Subcutaneous abdominal adipose tissue (tissue), 5 donors: ENCODE data around the gene TBCD.
"Not testable (repeated sequence)": the region's sequence is repeated elsewhere in the genome, so short reads cannot be mapped to it uniquely, and the experiment has no call there.

Experiments
- H3K27ac ChIP-seq: one replicate; pipeline ENCODE4 v1.7.0; 2013; ENCODE audit warnings: low read depth, mild to moderate bottlenecking, inconsistent platforms, low read length, moderate library complexity
- H3K27me3 ChIP-seq, 5 donors: one replicate each; pipeline ENCODE4 v1.7.0; 2013; ENCODE audit warnings: low read length in 5 of 5, inconsistent platforms in 1 of 5; ENCODE audit not compliant: control insufficient read depth in 5 of 5, insufficient read depth in 4 of 5
- H3K36me3 ChIP-seq, 5 donors: one replicate each; pipeline ENCODE4 v1.7.0; 2013; ENCODE audit warnings: low read length in 5 of 5; ENCODE audit not compliant: control insufficient read depth in 5 of 5, insufficient read depth in 5 of 5
- H3K4me1 ChIP-seq, 5 donors: one replicate each; pipeline ENCODE4 v1.7.0; 2013; ENCODE audit warnings: low read length in 5 of 5, mild to moderate bottlenecking in 3 of 5, moderate library complexity in 1 of 5; ENCODE audit not compliant: control insufficient read depth in 5 of 5, insufficient read depth in 5 of 5
- H3K4me3 ChIP-seq, 5 donors: one replicate each; pipeline ENCODE4 v1.7.0; 2013; ENCODE audit warnings: low read length in 5 of 5, low read depth in 1 of 5
- H3K9ac ChIP-seq, 5 donors: one replicate each; pipeline ENCODE4 v1.7.0; 2013; ENCODE audit warnings: low read length in 5 of 5, mild to moderate bottlenecking in 4 of 5, moderate library complexity in 3 of 5
- H3K9me3 ChIP-seq, 5 donors: one replicate each; pipeline ENCODE4 v1.7.0; 2013; ENCODE audit warnings: low read length in 5 of 5; ENCODE audit not compliant: control insufficient read depth in 5 of 5
- donor health status: healthy.
- donor health status: healthy.
- donor health status: healthy.
- donor health status: healthy.
- donor health status: healthy.

TBCD gene

GRCh38 chr17:82962163-82962720 is 210.4 kb downstream of the TBCD start:
- H3K4me3 ChIP-seq: no peak overlapping the region
- H3K27me3 ChIP-seq: no peaks in the 10 kb centered on the region
- H3K9me3 ChIP-seq: peaks cover 0 to 4% (median 0%) of the 10 kb centered on the region in 5 donors
- peaks cover 0 to 14% (median 9%) of the 10 kb centered on the region in 5 donors for H3K4me1 ChIP-seq
- H3K27ac ChIP-seq: no peak overlapping the region
- H3K9ac ChIP-seq: no peak overlapping the region
- H3K36me3 ChIP-seq: peaks cover 0 to 9% (median 5%) of the 10 kb centered on the region in 5 donors

- Histone ChIP-seq H3K9ac (peak overlapping the region in 2 of 5 donors; percentile 39 to 58), H3K9me3 (peaks cover 0 to 4% (median 0%) of the 10 kb centered on the region in 5 donors), H3K4me1 (peaks cover 0 to 14% (median 9%) of the 10 kb centered on the region in 5 donors), H3K27me3 (no peaks in the 10 kb centered on the region), H3K4me3 (peak overlapping the region in 4 of 5 donors; percentile 31 to 50 (median 36)), H3K36me3 (peaks cover 0 to 7% (median 5%) of the 10 kb centered on the region in 5 donors), H3K27ac (no peak overlapping the region)
Measured at GRCh38 chr17:82963104-82963950, 211.5 kb downstream of the TBCD start.

GRCh38 chr17:82964451-82964850 is 212.6 kb downstream of the TBCD start:
- H3K9me3 ChIP-seq, H3K36me3 ChIP-seq, H3K27me3 ChIP-seq, H3K27ac ChIP-seq, H3K9ac ChIP-seq, H3K4me3 ChIP-seq: not testable (repeated sequence)
- H3K4me1 ChIP-seq: peaks cover 0 to 14% (median 9%) of the 10 kb centered on the region in 5 donors

GRCh38 chr17:82964851-82965341 is 213.0 kb downstream of the TBCD start:
- no peaks in the 10 kb centered on the region for H3K27me3 ChIP-seq
- H3K4me1 ChIP-seq: peaks cover 0 to 14% (median 9%) of the 10 kb centered on the region in 5 donors
- no peak overlapping the region for H3K4me3 ChIP-seq
- H3K9me3 ChIP-seq: no peaks in the 10 kb centered on the region
- H3K36me3 ChIP-seq: no peaks in the 10 kb centered on the region
- H3K27ac ChIP-seq: no peak overlapping the region
- no peak overlapping the region for H3K9ac ChIP-seq

GRCh38 chr17:82965371-82965770 is 213.5 kb downstream of the TBCD start:
- H3K27ac ChIP-seq: no peak overlapping the region
- H3K4me1 ChIP-seq: peaks cover 0 to 14% (median 9%) of the 10 kb centered on the region in 5 donors
- H3K9ac ChIP-seq: no peak overlapping the region
- no peaks in the 10 kb centered on the region for H3K9me3 ChIP-seq
- H3K27me3 ChIP-seq: no peaks in the 10 kb centered on the region
- no peak overlapping the region for H3K4me3 ChIP-seq
- no peaks in the 10 kb centered on the region for H3K36me3 ChIP-seq

- no peaks in the 10 kb centered on the region for H3K9me3 ChIP-seq
- H3K4me1 ChIP-seq: peaks cover 0 to 14% (median 9%) of the 10 kb centered on the region in 5 donors
- H3K4me3 ChIP-seq: no peak overlapping the region
- no peak overlapping the region for H3K27ac ChIP-seq
- no peak overlapping the region for H3K9ac ChIP-seq
- no peaks in the 10 kb centered on the region for H3K36me3 ChIP-seq
- H3K27me3 ChIP-seq: no peaks in the 10 kb centered on the region
Measured at GRCh38 chr17:82966415-82966814, 214.6 kb downstream of the TBCD start.

GRCh38 chr17:82967268-82968032 is 215.6 kb downstream of the TBCD start:
- H3K27ac ChIP-seq: no peak overlapping the region
- H3K27me3 ChIP-seq: no peaks in the 10 kb centered on the region
- H3K9me3 ChIP-seq: no peaks in the 10 kb centered on the region
- H3K4me1 ChIP-seq: peaks cover 0 to 14% (median 9%) of the 10 kb centered on the region in 5 donors
- no peak overlapping the region for H3K9ac ChIP-seq
- H3K4me3 ChIP-seq: no peak overlapping the region
- no peaks in the 10 kb centered on the region for H3K36me3 ChIP-seq

- H3K9me3 ChIP-seq, H3K27ac ChIP-seq, H3K27me3 ChIP-seq, H3K9ac ChIP-seq, H3K36me3 ChIP-seq, H3K4me1 ChIP-seq, H3K4me3 ChIP-seq: not testable (repeated sequence)
Measured at GRCh38 chr17:82968033-82968841, 216.4 kb downstream of the TBCD start.

GRCh38 chr17:82970067-82970466 is 218.2 kb downstream of the TBCD start:
- Histone ChIP-seq H3K4me3 (no peak overlapping the region), H3K36me3 (no peaks in the 10 kb centered on the region), H3K27ac (no peak overlapping the region), H3K27me3 (no peaks in the 10 kb centered on the region), H3K9ac (no peak overlapping the region), H3K9me3 (no peaks in the 10 kb centered on the region), H3K4me1 (no peaks in the 10 kb centered on the region)
